SIG-M5 treated with dmso at 0.1 percent for 504 hours (cell line): ENCODE results near the gene SAMD1.

Source experiments
- DNase-seq: peaks from one replicate; lab custom pipeline; 2025; ENCODE audit not compliant: unreplicated experiment; lab: John Stamatoyannopoulos, UW

The SAMD1 gene

GRCh38 chr19:14113762-14114414 is 23.3 kb upstream of the SAMD1 start:
- peak; percentile 41 for DNase-seq

GRCh38 chr19:14112809-14113385 is 22.3 kb upstream of the SAMD1 start:
- DNase-seq, result no peak

GRCh38 chr19:14112051-14112808 is 21.7 kb upstream of the SAMD1 start:
- no peak for DNase-seq

- no peak for DNase-seq
Measured at GRCh38 chr19:14111486-14111885, 20.9 kb upstream of the SAMD1 start.

- DNase-seq, result no peak
Measured at GRCh38 chr19:14110650-14111049, 20.1 kb upstream of the SAMD1 start.

- DNase-seq, result no peak
Measured at GRCh38 chr19:14107581-14108461, 17.3 kb upstream of the SAMD1 start.

- DNase-seq, result no peak
Measured at GRCh38 chr19:14106840-14107239, 16.3 kb upstream of the SAMD1 start.

- no peak for DNase-seq
Measured at GRCh38 chr19:14105680-14106079, 15.1 kb upstream of the SAMD1 start.

GRCh38 chr19:14103310-14103709 is 12.8 kb upstream of the SAMD1 start:
- no peak for DNase-seq

- no peak for DNase-seq
Measured at GRCh38 chr19:14102756-14103155, 12.2 kb upstream of the SAMD1 start.

GRCh38 chr19:14102102-14102696 is 11.6 kb upstream of the SAMD1 start:
- DNase-seq, result no peak

GRCh38 chr19:14101003-14101545 is 10.5 kb upstream of the SAMD1 start:
- DNase-seq, result no peak

- DNase-seq, result no peak
Measured at GRCh38 chr19:14097532-14098151, 7.1 kb upstream of the SAMD1 start.

GRCh38 chr19:14096272-14096992 is 5.9 kb upstream of the SAMD1 start:
- DNase-seq, result no peak

- DNase-seq, result no peak
Measured at GRCh38 chr19:14094854-14095253, 4.3 kb upstream of the SAMD1 start.

GRCh38 chr19:14093117-14093823 is 2.7 kb upstream of the SAMD1 start:
- DNase-seq, result no peak

- DNase-seq, result no peak
Measured at GRCh38 chr19:14091813-14092462, 1.4 kb upstream of the SAMD1 start.

GRCh38 chr19:14091081-14091812 is 696 bp upstream of the SAMD1 start:
- DNase-seq, result peak; percentile 69
